ENCODE data around the gene FRMD3.

Gene FRMD3

GRCh38 chr9:83287021-83287420, 251.2 kb downstream of the FRMD3 start:
- H2AFZ ChIP-seq (ENCODE audit: low read depth, low read length), result no peak overlapping the region
- H3K9me3 ChIP-seq (ENCODE audit: low read length), result no peaks in the 10 kb centered on the region
- H3K27me3 ChIP-seq (ENCODE audit: insufficient read depth, low read length), result no peaks in the 10 kb centered on the region
- H3K36me3 ChIP-seq (ENCODE audit: insufficient read depth, low read length), result no peaks in the 10 kb centered on the region
- H3K4me1 ChIP-seq (ENCODE audit: insufficient read depth, low read length), result peaks cover 19% of the 10 kb centered on the region
- H3K4me3 ChIP-seq (ENCODE audit: low read length), result no peak overlapping the region

- Histone ChIP-seq H3K4me3 (ENCODE audit: low read length) (no peak overlapping the region), H2AFZ (ENCODE audit: low read depth, low read length) (no peak overlapping the region), H3K9me3 (ENCODE audit: low read length) (no peaks in the 10 kb centered on the region), H3K27me3 (ENCODE audit: insufficient read depth, low read length) (no peaks in the 10 kb centered on the region), H3K4me1 (ENCODE audit: insufficient read depth, low read length) (peaks cover 19% of the 10 kb centered on the region), H3K36me3 (ENCODE audit: insufficient read depth, low read length) (no peaks in the 10 kb centered on the region)
These were observed 252.6 kb downstream of the FRMD3 start for GRCh38 chr9:83285445-83286225.

- H3K36me3 ChIP-seq (ENCODE audit: insufficient read depth, low read length), result no peaks in the 10 kb centered on the region
- H3K4me1 ChIP-seq (ENCODE audit: insufficient read depth, low read length), result peaks cover 19% of the 10 kb centered on the region
- no peak overlapping the region for H2AFZ ChIP-seq (ENCODE audit: low read depth, low read length)
- no peaks in the 10 kb centered on the region for H3K27me3 ChIP-seq (ENCODE audit: insufficient read depth, low read length)
- no peaks in the 10 kb centered on the region for H3K9me3 ChIP-seq (ENCODE audit: low read length)
- H3K4me3 ChIP-seq (ENCODE audit: low read length), result no peak overlapping the region
These were observed 253.5 kb downstream of the FRMD3 start for GRCh38 chr9:83284746-83285145.

- no peak overlapping the region for H2AFZ ChIP-seq (ENCODE audit: low read depth, low read length)
- H3K4me1 ChIP-seq (ENCODE audit: insufficient read depth, low read length), result peaks cover 19% of the 10 kb centered on the region
- H3K4me3 ChIP-seq (ENCODE audit: low read length), result no peak overlapping the region
- H3K9me3 ChIP-seq (ENCODE audit: low read length), result peaks cover 3% of the 10 kb centered on the region
- H3K36me3 ChIP-seq (ENCODE audit: insufficient read depth, low read length), result no peaks in the 10 kb centered on the region
- no peaks in the 10 kb centered on the region for H3K27me3 ChIP-seq (ENCODE audit: insufficient read depth, low read length)
These were observed 254.7 kb downstream of the FRMD3 start for GRCh38 chr9:83283528-83283927.

GRCh38 chr9:83281306-83282255, 256.6 kb downstream of the FRMD3 start:
- Histone ChIP-seq H2AFZ (ENCODE audit: low read depth, low read length) (no peak overlapping the region), H3K4me3 (ENCODE audit: low read length) (no peak overlapping the region)

GRCh38 chr9:83280790-83281189, 257.4 kb downstream of the FRMD3 start:
- Histone ChIP-seq H3K27me3 (ENCODE audit: insufficient read depth, low read length) (no peaks in the 10 kb centered on the region), H3K9me3 (ENCODE audit: low read length) (peaks cover 3% of the 10 kb centered on the region), H3K4me3 (ENCODE audit: low read length) (no peak overlapping the region), H2AFZ (ENCODE audit: low read depth, low read length) (no peak overlapping the region), H3K36me3 (ENCODE audit: insufficient read depth, low read length) (peaks cover 6% of the 10 kb centered on the region), H3K4me1 (ENCODE audit: insufficient read depth, low read length) (peaks cover 13% of the 10 kb centered on the region)

More at GRCh38 chr9:83281306-83282255, 256.6 kb downstream of the FRMD3 start:
- H3K9me3 ChIP-seq (ENCODE audit: low read length), result peaks cover 3% of the 10 kb centered on the region
- H3K27me3 ChIP-seq (ENCODE audit: insufficient read depth, low read length), result no peaks in the 10 kb centered on the region
- H3K36me3 ChIP-seq (ENCODE audit: insufficient read depth, low read length), result peaks cover 4% of the 10 kb centered on the region
- H3K4me1 ChIP-seq (ENCODE audit: insufficient read depth, low read length), result peaks cover 18% of the 10 kb centered on the region

GRCh38 chr9:83280268-83280667, 257.9 kb downstream of the FRMD3 start:
- Histone ChIP-seq H2AFZ (ENCODE audit: low read depth, low read length) (no peak overlapping the region), H3K4me3 (ENCODE audit: low read length) (no peak overlapping the region), H3K4me1 (ENCODE audit: insufficient read depth, low read length) (peaks cover 8% of the 10 kb centered on the region), H3K27me3 (ENCODE audit: insufficient read depth, low read length) (no peaks in the 10 kb centered on the region), H3K36me3 (ENCODE audit: insufficient read depth, low read length) (peaks cover 10% of the 10 kb centered on the region), H3K9me3 (ENCODE audit: low read length) (peaks cover 3% of the 10 kb centered on the region)

- Histone ChIP-seq H3K4me3 (ENCODE audit: low read length) (no peak overlapping the region), H3K36me3 (ENCODE audit: insufficient read depth, low read length) (peaks cover 21% of the 10 kb centered on the region), H3K9me3 (ENCODE audit: low read length) (peaks cover 3% of the 10 kb centered on the region), H3K27me3 (ENCODE audit: insufficient read depth, low read length) (no peaks in the 10 kb centered on the region), H2AFZ (ENCODE audit: low read depth, low read length) (no peak overlapping the region), H3K4me1 (ENCODE audit: insufficient read depth, low read length) (no peaks in the 10 kb centered on the region)
These were observed 263.4 kb downstream of the FRMD3 start for GRCh38 chr9:83274787-83275186.

- no peaks in the 10 kb centered on the region for H3K27me3 ChIP-seq (ENCODE audit: insufficient read depth, low read length)
- H3K9me3 ChIP-seq (ENCODE audit: low read length), result no peaks in the 10 kb centered on the region
- H3K4me1 ChIP-seq (ENCODE audit: insufficient read depth, low read length), result peaks cover 14% of the 10 kb centered on the region
- H2AFZ ChIP-seq (ENCODE audit: low read depth, low read length), result no peak overlapping the region
- H3K4me3 ChIP-seq (ENCODE audit: low read length), result no peak overlapping the region
- H3K36me3 ChIP-seq (ENCODE audit: insufficient read depth, low read length), result peaks cover 17% of the 10 kb centered on the region
These were observed 266.5 kb downstream of the FRMD3 start for GRCh38 chr9:83271665-83272071.

- no peaks in the 10 kb centered on the region for H3K27me3 ChIP-seq (ENCODE audit: insufficient read depth, low read length)
- H2AFZ ChIP-seq (ENCODE audit: low read depth, low read length), result no peak overlapping the region
These were observed 268.1 kb downstream of the FRMD3 start for GRCh38 chr9:83270116-83270515.

GRCh38 chr9:83267741-83268140, 270.5 kb downstream of the FRMD3 start:
- no peaks in the 10 kb centered on the region for H3K9me3 ChIP-seq (ENCODE audit: low read length)
- H3K4me1 ChIP-seq (ENCODE audit: insufficient read depth, low read length), result peaks cover 20% of the 10 kb centered on the region
- H3K27me3 ChIP-seq (ENCODE audit: insufficient read depth, low read length), result no peaks in the 10 kb centered on the region
- no peak overlapping the region for H3K4me3 ChIP-seq (ENCODE audit: low read length)
- peaks cover 2% of the 10 kb centered on the region for H3K36me3 ChIP-seq (ENCODE audit: insufficient read depth, low read length)
- no peak overlapping the region for H2AFZ ChIP-seq (ENCODE audit: low read depth, low read length)

More at GRCh38 chr9:83270116-83270515, 268.1 kb downstream of the FRMD3 start:
- Histone ChIP-seq H3K4me1 (ENCODE audit: insufficient read depth, low read length) (peaks cover 20% of the 10 kb centered on the region), H3K36me3 (ENCODE audit: insufficient read depth, low read length) (peaks cover 9% of the 10 kb centered on the region), H3K9me3 (ENCODE audit: low read length) (no peaks in the 10 kb centered on the region), H3K4me3 (ENCODE audit: low read length) (no peak overlapping the region)

- Histone ChIP-seq H3K36me3 (ENCODE audit: insufficient read depth, low read length) (peaks cover 2% of the 10 kb centered on the region), H3K9me3 (ENCODE audit: low read length) (no peaks in the 10 kb centered on the region), H3K4me3 (ENCODE audit: low read length) (no peak overlapping the region), H3K27me3 (ENCODE audit: insufficient read depth, low read length) (no peaks in the 10 kb centered on the region), H2AFZ (ENCODE audit: low read depth, low read length) (no peak overlapping the region), H3K4me1 (ENCODE audit: insufficient read depth, low read length) (peaks cover 20% of the 10 kb centered on the region)
These were observed 271.3 kb downstream of the FRMD3 start for GRCh38 chr9:83266666-83267496.
